Pancreas (tissue), 10 donors: ENCODE results near the gene RUFY3. TPM values are rescaled to one million over a fixed set of nuclear protein-coding genes. Genes with fewer than 3 reads are reported as not detected.
"Not testable (repeated sequence)": the region's sequence is repeated elsewhere in the genome, so short reads cannot be mapped to it uniquely, and the experiment has no call there.

ENCODE experiments used
- ATAC-seq, 4 donors: fragments of 200-7000 bp; cut with Tn5 transposase; one replicate each; pipeline versions ENCODE4 v1.8.0 to v1.9.1; 2020; ENCODE audit warnings: mild to moderate bottlenecking in 4 of 4, moderate library complexity in 4 of 4
- DNase-seq, 6 donors: peaks; one replicate each; pipeline ENCODE4 v3.0.0-alpha.2; 2020
- FAIRE-seq: peaks from 2 replicates; lab custom pipeline; 2012; peaks lifted over from hg19 to GRCh38; lab: Jason Lieb, UNC
- H3K27ac ChIP-seq, 4 donors: fragments of 200-600 bp; sonication (generic); 1 replicate in 3 of 4; 2 replicates in 1 of 4; pipeline versions ENCODE4 v1.5.0 to v1.8.0; 2020
- H3K27me3 ChIP-seq, 4 donors: fragments of 200-600 bp; one replicate each; pipeline ENCODE4 v1.8.0; 2021
- H3K36me3 ChIP-seq, 3 donors: fragments of 200-600 bp; sonication (generic) in 1 of 3; one replicate each; pipeline versions ENCODE4 v1.5.0 to v1.8.0; 2020 to 2021
- H3K4me1 ChIP-seq, 3 donors: fragments of 200-600 bp; one replicate each; pipeline ENCODE4 v1.8.0; 2021
- H3K4me3 ChIP-seq, 4 donors: fragments of 200-600 bp; sonication (generic) in 2 of 4; one replicate each; pipeline versions ENCODE4 v1.5.0 to v1.8.0; 2020 to 2021
- H3K9me3 ChIP-seq, 4 donors: fragments of 200-600 bp; one replicate each; pipeline ENCODE4 v1.8.0; 2021
- CTCF ChIP-seq, 4 donors: fragments of 200-600 bp; sonication (generic) in 3 of 4; IDR thresholded peaks; one replicate each; pipeline versions ENCODE4 v1.5.0 to v1.8.0; 2021; ENCODE audit warnings: antibody characterized with exemption in 4 of 4
- WGBS, 2 donors: extraction: QIAGEN DNeasy Blood & Tissue Kit; methylation state at CpG; one replicate each; pipeline ENCODE4 v1.1.7; 2013; 5-methylcytosine and 5-hydroxymethylcytosine counted together
- intact Hi-C, 3 donors: fragments of 100-400 bp; cut with DNase I; formaldehyde crosslinking; loops; one replicate each; pipeline versions ENCODE4 v1.11.1 to v1.14.2; 2022
- polyA plus RNA-seq, 2 donors: library from polyadenylated mRNA; stranded (reverse); fragments of 200-250 nt; gene quantifications; one replicate each; pipeline ENCODE4 v1.2.3, GENCODE V29; 2013
- total RNA-seq, 6 donors: library from RNA; stranded (reverse); fragmentation: NEBNext Ultra II Directional in 4 of 6; extraction: Animal tissue kit (Norgen Biotek cat#: 25700) in 4 of 6; gene quantifications; one replicate each; pipeline versions ENCODE4 v1.2.1 to v1.2.4, GENCODE V29; 2021 to 2023
- donor health status: healthy with polysubstance abuse.
- donor health status: DM: no; HTN: no; CAD: no; lungs with moderate emphysema.
- donor health status: DM: no; HTN: no; CAD: no.
- donor health status: control.
- donor health status: control.
- donor health status: Bipolar disorder and iron deficiency.
- donor health status: DM: yes; HTN: yes; CAD: no.
- donor health status: DM: no; HTN: no; CAD: no.
- donor health status: DM: no; HTN: no; CAD: no.
- donor health status: DM: yes; HTN: yes; CAD: no.

Gene RUFY3
- total and polyA plus RNA-seq, 8 donors = 18.3 to 42.1 (median 22.0) TPM

GRCh38 chr4:70687821-70688794 is 33.7 kb upstream of the RUFY3 start, which contains the start of gene UTP3:
UTP3 (plus strand) TSS chr4:70688532; CDS start chr4:70688678, 146 bp downstream.
- FAIRE-seq = peak; percentile 93
- ATAC-seq = peak; percentile 95 to 99 (median 96)

GRCh38 chr4:70688795-70689231 is 33.0 kb upstream of the RUFY3 start:
- ATAC-seq (peak; percentile 1 to 8 (median 4)), DNase-seq (no peak), FAIRE-seq (no peak)
- H3K4me1 ChIP-seq = peaks cover 17 to 29% (median 22%) of the 10 kb centered on the region in 3 donors
- H3K36me3 ChIP-seq = no peaks in the 10 kb centered on the region
- intact Hi-C loops = no loop called here
- peak overlapping the region; percentile 59 to 93 (median 88) for H3K27ac ChIP-seq
- no peaks in the 10 kb centered on the region for H3K27me3 ChIP-seq
- 0% methylated on average over 19 of the region's 19 CpGs for WGBS, 2 donors
- peak overlapping the region; percentile 55 to 73 (median 68) for H3K4me3 ChIP-seq
- no peaks in the 10 kb centered on the region for H3K9me3 ChIP-seq
- TF ChIP-seq CTCF (IDR thresholded peaks at IDR 0.05) = no peak

More at GRCh38 chr4:70687821-70688794, 33.7 kb upstream of the RUFY3 start, which contains the start of gene UTP3:
- peak; percentile 94 to 97 (median 95) for DNase-seq
- intact Hi-C loops = no loop called here
- Histone ChIP-seq H3K36me3 (no peaks in the 10 kb centered on the region), H3K27ac (peak within 1 kb of the TSS; percentile 82 to 93 (median 90)), H3K27me3 (no peaks in the 10 kb centered on the region), H3K9me3 (no peaks in the 10 kb centered on the region), H3K4me1 (peaks cover 17 to 29% (median 22%) of the 10 kb centered on the region in 3 donors), H3K4me3 (peak within 1 kb of the TSS; percentile 55 to 73 (median 68))
- peak; percentile 87 to 97 (median 90) for TF ChIP-seq CTCF (IDR thresholded peaks at IDR 0.05)
- 0 to 1% methylated on average over 70 of the region's 70 CpGs for WGBS, 2 donors

GRCh38 chr4:70691661-70692060 is 30.1 kb upstream of the RUFY3 start:
- Histone ChIP-seq H3K4me3 (peak overlapping the region in 1 of 4 donors; percentile 2), H3K27ac (no peak overlapping the region), H3K4me1 (peaks cover 17 to 29% (median 22%) of the 10 kb centered on the region in 3 donors), H3K9me3 (no peaks in the 10 kb centered on the region), H3K27me3 (no peaks in the 10 kb centered on the region), H3K36me3 (no peaks in the 10 kb centered on the region)
- ATAC-seq (no peak), FAIRE-seq (no peak), DNase-seq (no peak)
- 77 to 83% methylated on average over 1 of the region's 1 CpG for WGBS, 2 donors
- no peak for TF ChIP-seq CTCF (IDR thresholded peaks at IDR 0.05)
- intact Hi-C loops = no loop called here

GRCh38 chr4:70694633-70695032 is 27.1 kb upstream of the RUFY3 start:
- FAIRE-seq, H3K36me3 ChIP-seq, H3K4me3 ChIP-seq, H3K27ac ChIP-seq, ATAC-seq, intact Hi-C loops, H3K27me3 ChIP-seq, H3K9me3 ChIP-seq, DNase-seq: not testable (repeated sequence)
- WGBS, 2 donors = 93 to 96% methylated on average over 7 of the region's 7 CpGs
- peaks cover 12 to 20% (median 17%) of the 10 kb centered on the region in 3 donors for H3K4me1 ChIP-seq

- H3K4me1 ChIP-seq, H3K27ac ChIP-seq, H3K4me3 ChIP-seq, intact Hi-C loops, DNase-seq, ATAC-seq, H3K36me3 ChIP-seq, H3K9me3 ChIP-seq, H3K27me3 ChIP-seq, FAIRE-seq: not testable (repeated sequence)
- 71 to 76% methylated on average over 8 of the region's 8 CpGs for WGBS, 2 donors
Observed at GRCh38 chr4:70698435-70698834, 23.3 kb upstream of the RUFY3 start.
